GM23338 (cell line): ENCODE results near the gene CEP20. TPM values are rescaled to one million over a fixed set of nuclear protein-coding genes. Genes with fewer than 3 reads are reported as not detected.

ENCODE experiments used
- ATAC-seq: fragments of 200-7000 bp; cut with Tn5 transposase; 3 replicates; pipeline ENCODE4 v1.9.1; 2020
- DNase-seq: peaks from one replicate; pipeline ENCODE4 v3.0.0-alpha.2; 2015; ENCODE audit warnings: low spot score
- H2AFZ ChIP-seq: fragments of 200-600 bp; sonication (generic); 2 replicates; pipeline ENCODE4 v1.8.0; 2016; ENCODE audit warnings: antibody characterized with exemption, mild to moderate bottlenecking, moderate library complexity
- H3F3A ChIP-seq: fragments of 200-600 bp; sonication (generic); replicated peaks from 2 replicates; pipeline ENCODE4 v1.8.0; 2017; ENCODE audit warnings: antibody characterized with exemption, mixed run types, low read depth
- H3K27ac ChIP-seq: fragments of 200-600 bp; sonication (generic); 2 replicates; pipeline ENCODE4 v1.6.1; 2016; ENCODE audit warnings: low read depth
- H3K27me3 ChIP-seq: fragments of 200-600 bp; sonication (generic); 2 replicates; pipeline ENCODE4 v1.8.0; 2016; ENCODE audit warnings: mild to moderate bottlenecking, mixed run types, moderate library complexity; ENCODE audit not compliant: insufficient read depth
- H3K36me3 ChIP-seq: fragments of 200-600 bp; sonication (generic); 2 replicates; pipeline ENCODE4 v1.8.0; 2016; ENCODE audit warnings: mild to moderate bottlenecking; ENCODE audit not compliant: insufficient read depth
- H3K4me1 ChIP-seq: fragments of 200-600 bp; sonication (generic); 2 replicates; pipeline ENCODE4 v1.8.0; 2016; ENCODE audit warnings: mild to moderate bottlenecking, moderate library complexity; ENCODE audit not compliant: insufficient read depth
- H3K4me2 ChIP-seq: fragments of 200-600 bp; sonication (generic); 2 replicates; pipeline ENCODE4 v1.7.1; 2017; ENCODE audit warnings: mixed run types
- H3K4me3 ChIP-seq: fragments of 200-600 bp; sonication (generic); 2 replicates; pipeline ENCODE4 v1.6.1; 2016; ENCODE audit warnings: mixed run types
- H3K79me2 ChIP-seq: fragments of 200-600 bp; sonication (generic); replicated peaks from 2 replicates; pipeline ENCODE4 v1.8.0; 2017; ENCODE audit warnings: mild to moderate bottlenecking; ENCODE audit not compliant: insufficient read depth
- H3K9me2 ChIP-seq: fragments of 200-600 bp; sonication (generic); 2 replicates; pipeline ENCODE4 v1.8.0; 2017; ENCODE audit not compliant: insufficient read depth
- H4K20me1 ChIP-seq: fragments of 200-600 bp; sonication (generic); replicated peaks from 2 replicates; pipeline ENCODE4 v1.8.0; 2017; ENCODE audit warnings: mild to moderate bottlenecking; ENCODE audit not compliant: insufficient read depth
- H3K27ac Mint-ChIP-seq: 2 replicates; pipeline ENCODE4 v1.8.0; 2020; ENCODE audit warnings: inconsistent platforms, mild to moderate bottlenecking, moderate library complexity, mixed read lengths
- H3K27me3 Mint-ChIP-seq: 3 replicates; pipeline ENCODE4 v1.8.0; 2022; ENCODE audit warnings: low read depth, mild to moderate bottlenecking, moderate library complexity, mixed read lengths, inconsistent platforms; ENCODE audit not compliant: insufficient read depth, poor library complexity
- H3K36me3 Mint-ChIP-seq: 3 replicates; pipeline ENCODE4 v1.8.0; 2021; ENCODE audit warnings: low read depth, mild to moderate bottlenecking, inconsistent platforms, moderate library complexity, mixed read lengths
- H3K4me1 Mint-ChIP-seq: 3 replicates; pipeline ENCODE4 v1.8.0; 2020; ENCODE audit warnings: mild to moderate bottlenecking, inconsistent platforms, mixed read lengths
- H3K4me3 Mint-ChIP-seq: 3 replicates; pipeline ENCODE4 v1.8.0; 2021; ENCODE audit warnings: moderate library complexity, mild to moderate bottlenecking, inconsistent platforms, mixed read lengths
- H3K9me3 Mint-ChIP-seq: 3 replicates; pipeline ENCODE4 v1.8.0; 2020; ENCODE audit warnings: moderate library complexity, mild to moderate bottlenecking, inconsistent platforms, mixed read lengths
- CREB1 ChIP-seq: fragments of 250-450 bp; sonication (Bioruptor Pico); IDR thresholded peaks from 2 replicates; pipeline ENCODE4 v1.5.0; 2020; ENCODE audit warnings: low read depth, mild to moderate bottlenecking, moderate library complexity
- CTCF ChIP-seq, 2 experiments: fragments of 200-600 bp in 1 of 2; sonication (generic) in 1 of 2; conservative IDR thresholded peaks; 2 replicates each; pipeline versions ENCODE4 v1.5.1 to v1.6.1; 2016 to 2017; ENCODE audit warnings: antibody characterized with exemption in 2 of 2, low read depth in 2 of 2, mild to moderate bottlenecking in 2 of 2, moderate library complexity in 1 of 2
- ETS1 ChIP-seq: IDR thresholded peaks from 2 replicates; pipeline ENCODE4 v1.6.1; 2016; ENCODE audit warnings: antibody characterized with exemption
- JUNB ChIP-seq: IDR thresholded peaks from one replicate; pipeline ENCODE4 v1.6.1; 2016; ENCODE audit warnings: antibody characterized with exemption; ENCODE audit not compliant: unreplicated experiment
- NANOG ChIP-seq: IDR thresholded peaks from 2 replicates; pipeline ENCODE4 v1.6.1; 2016; ENCODE audit warnings: antibody characterized with exemption, borderline replicate concordance
- POLR2AphosphoS5 ChIP-seq: IDR thresholded peaks from 2 replicates; pipeline ENCODE4 v1.6.1; 2016; ENCODE audit warnings: antibody characterized with exemption, low read depth
- REST ChIP-seq: IDR thresholded peaks from one replicate; pipeline ENCODE4 v1.6.1; 2018; ENCODE audit warnings: antibody characterized with exemption; ENCODE audit not compliant: unreplicated experiment
- ZNF114 ChIP-seq: fragments of 250-450 bp; sonication (Bioruptor Pico); IDR thresholded peaks from 2 replicates; pipeline ENCODE4 v1.5.0; 2020; ENCODE audit warnings: mild to moderate bottlenecking, moderate library complexity
- ZNF462 ChIP-seq: fragments of 250-450 bp; sonication (Bioruptor Pico); IDR thresholded peaks from 2 replicates; pipeline ENCODE4 v1.5.0; 2020; ENCODE audit warnings: mild to moderate bottlenecking, moderate library complexity
- polyA plus RNA-seq: library from polyadenylated mRNA; unstranded; fragments of >200 nt; fragmentation: Nextera tagmentation; extraction: Ambion mirVana; gene quantifications from 2 replicates; pipeline ENCODE4 v1.2.1, GENCODE V29; 2016
- total RNA-seq: library from RNA; depleted of rRNA; stranded (reverse); fragments of >200 nt; shearing (Covaris generic); gene quantifications from 2 replicates; pipeline ENCODE4 v1.2.3, GENCODE V29; 2014

CEP20 gene
- total and polyA plus RNA-seq, 2 experiments from 2014 or later = 60.2 to 70.9 TPM

GRCh38 chr16:15830832-15831451, 57.5 kb downstream of the CEP20 start (continued):
- TF ChIP-seq ETS1 = no peak
- no peak for TF ChIP-seq CREB1 (CRISPR knock-in tag)
- no peak for TF ChIP-seq JUNB

- no peaks in the 10 kb centered on the region for H3K4me1 ChIP-seq
- H3K79me2 ChIP-seq = no peaks in the 10 kb centered on the region
- Mint-ChIP-seq H3K27ac (no peak overlapping the region), H3K9me3 (no peaks in the 10 kb centered on the region), H3K4me3 (no peak overlapping the region), H3K4me1 (no peaks in the 10 kb centered on the region), H3K27me3 (peaks cover 5% of the 10 kb centered on the region), H3K36me3 (no peaks in the 10 kb centered on the region)
- no peaks in the 10 kb centered on the region for H3K36me3 ChIP-seq
- H3K27ac ChIP-seq = no peak overlapping the region
- peak; percentile 54 for DNase-seq
- ATAC-seq = peak; percentile 91
- TF ChIP-seq CTCF (conservative IDR thresholded peaks at IDR 0.05; ENCODE audit: low read depth in 2 of 2) = no peak
- TF ChIP-seq CREB1 (CRISPR knock-in tag) = no peak
- TF ChIP-seq POLR2AphosphoS5 = no peak
- no peak for TF ChIP-seq NANOG
- TF ChIP-seq REST = no peak
- no peak for TF ChIP-seq ZNF114 (CRISPR knock-in tag)
- no peak for TF ChIP-seq ZNF462
- no peak overlapping the region for H3K4me2 ChIP-seq
- no peaks in the 10 kb centered on the region for H3K9me2 ChIP-seq
- H2AFZ ChIP-seq = no peak overlapping the region
- no peaks in the 10 kb centered on the region for H4K20me1 ChIP-seq
- H3K27me3 ChIP-seq = no peaks in the 10 kb centered on the region
- H3F3A ChIP-seq = no peaks in the 10 kb centered on the region
- H3K4me3 ChIP-seq = no peak overlapping the region
Observed at GRCh38 chr16:15829460-15829859, 58.9 kb downstream of the CEP20 start.
